ENCODE results near the gene MRPS21.
A peak's percentile ranks its signal among the peaks of the same experiment; 100 is the strongest.

The MRPS21 gene

GRCh38 chr1:150259217-150259616, 34.4 kb upstream of the MRPS21 start:
- CTCF ChIA-PET = interaction anchor here (2.1 kb wide), 1 partner anchor 14 kb away, joined by 7 read pairs; the partner anchor contains the start of gene C1orf54
- POLR2A ChIA-PET = interaction anchor here (0.8 to 10.0 kb wide), 4 partner anchors 12 to 320 kb away, joined by 3 to 137 read pairs (median 3); partner anchors contain the start of genes APH1A, C1orf54, MCL1 and RPRD2
- TF ChIP-seq PKNOX1 (IDR thresholded peaks at IDR 0.05) = no peak
- peak; percentile 4 for DNase-seq (ENCODE audit: extremely low spot score)

- ChIA-PET CTCF (interaction anchor here (0.6 to 2.1 kb wide), 2 partner anchors 13 to 334 kb away, joined by 7 read pairs; partner anchors contain the start of gene C1orf54), POLR2A (interaction anchor here (0.8 to 10.0 kb wide), 6 partner anchors 11 to 319 kb away, joined by 3 to 137 read pairs (median 3); partner anchors contain the start of genes ANP32E, APH1A, C1orf54 and MCL1)
- TF ChIP-seq SP1 (IDR thresholded peaks at IDR 0.05) (no peak), HDGF (IDR thresholded peaks at IDR 0.05; ENCODE audit: borderline replicate concordance) (peak; percentile 11; the same call in 1 of the 2 replicates)
- peak; percentile 48 for DNase-seq (ENCODE audit: extremely low spot score)
Observed at GRCh38 chr1:150259758-150260669, 33.6 kb upstream of the MRPS21 start.

DNA sequence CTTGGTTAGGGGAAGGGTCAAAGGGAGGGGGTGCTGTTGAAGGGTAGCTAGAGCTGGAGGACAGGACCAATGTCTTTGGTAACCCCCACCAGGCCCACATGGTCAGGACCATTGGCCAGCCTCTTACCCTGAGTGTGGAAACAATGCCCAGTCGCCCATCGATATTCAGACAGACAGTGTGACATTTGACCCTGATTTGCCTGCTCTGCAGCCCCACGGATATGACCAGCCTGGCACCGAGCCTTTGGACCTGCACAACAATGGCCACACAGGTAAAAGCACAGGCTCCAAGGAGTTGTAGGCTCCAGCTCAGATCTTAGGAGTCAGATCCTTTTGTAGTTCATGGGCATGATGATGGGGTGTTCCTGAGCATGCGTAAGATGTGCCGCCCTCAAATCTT, 32.3 kb upstream of the MRPS21 start:
- POLR2A ChIA-PET = interaction anchor here (0.9 to 10.0 kb wide), 3 partner anchors 10 to 34 kb away, joined by 3 to 137 read pairs (median 3); partner anchors contain the start of genes APH1A and C1orf54

DNA sequence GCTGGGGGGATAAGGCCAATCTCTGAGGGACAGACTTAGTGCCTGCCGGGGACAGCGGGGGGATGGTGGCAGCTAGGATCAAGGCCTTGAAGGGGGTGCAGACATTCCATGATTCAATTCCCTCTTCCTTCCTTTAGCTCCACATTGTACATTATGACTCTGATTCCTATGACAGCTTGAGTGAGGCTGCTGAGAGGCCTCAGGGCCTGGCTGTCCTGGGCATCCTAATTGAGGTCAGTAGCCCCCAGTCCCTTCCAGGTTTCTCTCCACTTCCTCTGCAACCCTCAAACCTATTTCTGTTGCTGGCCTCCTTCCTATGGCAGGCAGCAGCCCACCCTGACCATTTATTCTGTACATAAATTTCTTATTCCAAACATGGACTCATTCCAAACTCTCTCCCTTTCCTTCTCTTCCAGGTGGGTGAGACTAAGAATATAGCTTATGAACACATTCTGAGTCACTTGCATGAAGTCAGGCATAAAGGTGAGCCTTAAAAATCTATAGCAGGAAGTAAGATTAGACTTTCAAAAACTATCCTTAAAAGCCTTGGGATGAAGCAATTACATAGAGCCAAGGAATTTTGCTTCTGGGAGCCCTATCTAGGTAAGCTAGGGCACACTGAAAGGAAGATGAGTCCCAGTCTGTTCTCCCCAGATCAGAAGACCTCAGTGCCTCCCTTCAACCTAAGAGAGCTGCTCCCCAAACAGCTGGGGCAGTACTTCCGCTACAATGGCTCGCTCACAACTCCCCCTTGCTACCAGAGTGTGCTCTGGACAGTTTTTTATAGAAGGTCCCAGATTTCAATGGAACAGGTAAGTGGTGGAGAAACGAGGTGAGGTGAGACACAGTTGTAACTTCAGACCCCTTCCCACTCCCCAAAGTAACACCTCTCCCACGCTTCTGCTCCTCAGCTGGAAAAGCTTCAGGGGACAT, 31.0 kb upstream of the MRPS21 start:
- DNase-seq (ENCODE audit: extremely low spot score) = no peak
- ChIA-PET CTCF (no interaction called here), POLR2A (interaction anchor here (0.9 to 10.0 kb wide), 5 partner anchors 9 to 329 kb away, joined by 3 to 137 read pairs (median 3); partner anchors contain the start of genes APH1A and C1orf54)
- TF ChIP-seq ELF4 (IDR thresholded peaks at IDR 0.05) (no peak), ZNF384 (IDR thresholded peaks at IDR 0.05) (no peak), L3MBTL2 (conservative IDR thresholded peaks at IDR 0.05) (no peak), TARDBP (IDR thresholded peaks at IDR 0.05) (no peak), PKNOX1 (IDR thresholded peaks at IDR 0.05) (no peak), FOXM1 (IDR thresholded peaks at IDR 0.05; ENCODE audit: borderline replicate concordance) (no peak), FOXA1 (IDR thresholded peaks at IDR 0.05) (no peak)

More for the DNA sequence above, 32.3 kb upstream of the MRPS21 start:
- no peak for DNase-seq (ENCODE audit: extremely low spot score)
- CTCF ChIA-PET = no interaction called here
- TF ChIP-seq ELF4 (IDR thresholded peaks at IDR 0.05) = no peak
- TF ChIP-seq PKNOX1 (IDR thresholded peaks at IDR 0.05) = no peak

DNA sequence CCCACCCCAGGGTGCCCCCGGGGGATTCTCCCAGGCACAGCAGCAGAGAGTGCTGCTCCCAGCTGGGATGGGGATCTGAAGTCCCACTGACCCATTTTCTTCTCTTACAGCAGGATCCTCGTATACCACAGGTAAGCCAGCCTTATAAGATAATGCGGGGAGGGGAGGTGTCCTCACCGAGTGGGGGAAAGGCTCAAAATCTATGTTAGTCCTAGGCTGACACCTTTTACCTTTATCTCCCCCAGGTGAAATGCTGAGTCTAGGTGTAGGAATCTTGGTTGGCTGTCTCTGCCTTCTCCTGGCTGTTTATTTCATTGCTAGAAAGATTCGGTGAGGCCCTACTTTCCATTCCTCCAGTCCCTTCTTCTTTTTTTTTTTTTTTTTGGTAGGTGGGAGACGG, 30.1 kb upstream of the MRPS21 start:
- CTCF ChIA-PET = interaction anchor here (0.8 kb wide), 1 partner anchor 166 kb away, joined by 3 read pairs; no protein-coding TSS in a partner anchor
- DNase-seq (ENCODE audit: extremely low spot score) = no peak
- TF ChIP-seq FOXK2 (IDR thresholded peaks at IDR 0.05) = no peak
- TF ChIP-seq SUZ12 (IDR thresholded peaks at IDR 0.05) = no peak
- TF ChIP-seq PKNOX1 (IDR thresholded peaks at IDR 0.05) = no peak
- TF ChIP-seq L3MBTL2 (conservative IDR thresholded peaks at IDR 0.05) = no peak
- no peak for TF ChIP-seq LEF1 (IDR thresholded peaks at IDR 0.05; ENCODE audit: borderline replicate concordance)
- no peak for TF ChIP-seq BHLHE40 (IDR thresholded peaks at IDR 0.05; ENCODE audit: borderline replicate concordance)
- TF ChIP-seq ZNF384 (IDR thresholded peaks at IDR 0.05) = no peak
- TF ChIP-seq NFRKB (IDR thresholded peaks at IDR 0.05) = no peak
- TF ChIP-seq TARDBP (IDR thresholded peaks at IDR 0.05) = no peak
- no peak for TF ChIP-seq FOXM1 (IDR thresholded peaks at IDR 0.05; ENCODE audit: borderline replicate concordance)
- TF ChIP-seq ELF4 (IDR thresholded peaks at IDR 0.05) = no peak
- TF ChIP-seq HDGF (IDR thresholded peaks at IDR 0.05; ENCODE audit: borderline replicate concordance) = no peak
- TF ChIP-seq SP1 (IDR thresholded peaks at IDR 0.05) = no peak
- POLR2A ChIA-PET = interaction anchor here (1.6 to 10.0 kb wide), 2 partner anchors 8 to 18 kb away, joined by 3 to 137 read pairs; partner anchors contain the start of genes APH1A and C1orf54

GRCh38 chr1:150267896-150268295, 25.8 kb upstream of the MRPS21 start:
- TF ChIP-seq HDGF (IDR thresholded peaks at IDR 0.05; ENCODE audit: borderline replicate concordance) = no peak
- TF ChIP-seq SP1 (IDR thresholded peaks at IDR 0.05) = no peak
- no peak for TF ChIP-seq TARDBP (IDR thresholded peaks at IDR 0.05)
- no peak for TF ChIP-seq FOXM1 (IDR thresholded peaks at IDR 0.05; ENCODE audit: borderline replicate concordance)
- no peak for TF ChIP-seq SUZ12 (IDR thresholded peaks at IDR 0.05)
- no peak for TF ChIP-seq LEF1 (IDR thresholded peaks at IDR 0.05; ENCODE audit: borderline replicate concordance)
- no peak for TF ChIP-seq ZNF384 (IDR thresholded peaks at IDR 0.05)
- no peak for TF ChIP-seq ELF4 (IDR thresholded peaks at IDR 0.05)
- TF ChIP-seq FOXA1 (IDR thresholded peaks at IDR 0.05) = no peak
- no peak for TF ChIP-seq NFRKB (IDR thresholded peaks at IDR 0.05)
- no peak for TF ChIP-seq BHLHE40 (IDR thresholded peaks at IDR 0.05; ENCODE audit: borderline replicate concordance)
- no peak for DNase-seq (ENCODE audit: extremely low spot score)
- CTCF ChIA-PET = no interaction called here
- POLR2A ChIA-PET = no interaction called here

Measured in HEK293T (cell line).